GM12873 (cell line): ENCODE measurements around the gene CDHR4.

ENCODE experiments used
- CTCF ChIP-seq: IDR thresholded peaks from 2 replicates; pipeline ENCODE4 v1.5.1; 2012; ENCODE audit warnings: low read depth, mild to moderate bottlenecking, moderate library complexity, low read length, control low read depth; ENCODE audit not compliant: insufficient read depth; ENCODE audit errors: missing control alignments

The CDHR4 gene

GRCh38 chr3:49769926-49770325 is 29.7 kb downstream of the CDHR4 start:
- TF ChIP-seq CTCF = no peak

GRCh38 chr3:49769286-49769915 is 30.3 kb downstream of the CDHR4 start:
- no peak for TF ChIP-seq CTCF

- TF ChIP-seq CTCF = no peak
Measured at GRCh38 chr3:49763981-49764380, 35.7 kb downstream of the CDHR4 start.

GRCh38 chr3:49761661-49762060 is 38.0 kb downstream of the CDHR4 start:
- TF ChIP-seq CTCF = no peak

GRCh38 chr3:49759226-49759625 is 40.4 kb downstream of the CDHR4 start:
- TF ChIP-seq CTCF = no peak

GRCh38 chr3:49757197-49757596 is 42.5 kb downstream of the CDHR4 start:
- TF ChIP-seq CTCF = no peak

- no peak for TF ChIP-seq CTCF
Measured at GRCh38 chr3:49756036-49756435, 43.6 kb downstream of the CDHR4 start.
